Measurements from ENCODE around the gene VPS9D1. TPM values are rescaled to one million over a fixed set of nuclear protein-coding genes. Genes with fewer than 3 reads are reported as not detected.
"Not testable (repeated sequence)": the region's sequence is repeated elsewhere in the genome, so short reads cannot be mapped to it uniquely, and the experiment has no call there.

VPS9D1 gene
- polyA plus RNA-seq, 2 of the 4 experiments (the other 2 are of a cell fraction): 2.1 to 5.4 TPM

DNA sequence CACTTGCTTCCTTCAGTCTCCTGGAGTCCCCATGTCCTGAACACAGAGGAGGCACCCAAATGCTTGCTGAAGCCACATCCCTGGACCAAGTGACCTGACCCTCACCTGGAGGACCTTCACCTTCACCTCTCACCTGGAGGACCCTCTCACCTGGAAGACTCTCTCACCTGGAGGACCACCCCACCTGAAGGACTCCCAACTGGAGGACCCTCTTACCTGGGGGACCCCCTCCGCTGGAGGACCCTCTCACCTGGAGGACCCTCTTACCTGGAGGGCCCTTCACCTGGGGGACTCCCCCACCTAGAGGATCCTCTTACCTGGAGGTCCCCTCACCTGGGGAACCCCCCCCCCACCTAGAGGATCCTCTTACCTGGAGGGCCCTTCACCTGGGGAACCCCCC lies 34.8 kb downstream of the VPS9D1 start:
- DNase-seq (ENCODE audit: low read depth in 1 of 2, low spot score in 1 of 2) (no peak), ATAC-seq (no peak), FAIRE-seq (no peak)
- H3K27ac ChIP-seq: peak overlapping the region in 1 of 2 experiments; percentile 96; a peak in 2 of 6 replicates
- peaks cover 11% of the 10 kb centered on the region for H3K4me1 ChIP-seq
- TF ChIP-seq GATA3 (IDR thresholded peaks at IDR 0.05; ENCODE audit: borderline replicate concordance) (no peak), RNF2 (IDR thresholded peaks at IDR 0.05; ENCODE audit: borderline replicate concordance, low read depth) (no peak), SMC3 (IDR thresholded peaks at IDR 0.05) (no peak), RCOR1 (IDR thresholded peaks at IDR 0.05; ENCODE audit: low read depth, low read length) (no peak)
- TF ChIP-seq, protein P1, sequence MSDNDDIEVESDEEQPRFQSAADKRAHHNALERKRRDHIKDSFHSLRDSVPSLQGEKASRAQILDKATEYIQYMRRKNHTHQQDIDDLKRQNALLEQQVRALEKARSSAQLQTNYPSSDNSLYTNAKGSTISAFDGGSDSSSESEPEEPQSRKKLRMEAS (IDR thresholded peaks at IDR 0.05): no peak
- TF ChIP-seq, protein P2, sequence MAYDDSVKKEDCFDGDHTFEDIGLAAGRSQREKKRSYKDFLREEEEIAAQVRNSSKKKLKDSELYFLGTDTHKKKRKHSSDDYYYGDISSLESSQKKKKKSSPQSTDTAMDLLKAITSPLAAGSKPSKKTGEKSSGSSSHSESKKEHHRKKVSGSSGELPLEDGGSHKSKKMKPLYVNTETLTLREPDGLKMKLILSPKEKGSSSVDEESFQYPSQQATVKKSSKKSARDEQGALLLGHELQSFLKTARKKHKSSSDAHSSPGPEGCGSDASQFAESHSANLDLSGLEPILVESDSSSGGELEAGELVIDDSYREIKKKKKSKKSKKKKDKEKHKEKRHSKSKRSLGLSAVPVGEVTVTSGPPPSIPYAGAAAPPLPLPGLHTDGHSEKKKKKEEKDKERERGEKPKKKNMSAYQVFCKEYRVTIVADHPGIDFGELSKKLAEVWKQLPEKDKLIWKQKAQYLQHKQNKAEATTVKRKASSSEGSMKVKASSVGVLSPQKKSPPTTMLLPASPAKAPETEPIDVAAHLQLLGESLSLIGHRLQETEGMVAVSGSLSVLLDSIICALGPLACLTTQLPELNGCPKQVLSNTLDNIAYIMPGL (CRISPR knock-in tag; IDR thresholded peaks at IDR 0.05; ENCODE audit: borderline replicate concordance): no peak
- POLR2A ChIA-PET: interaction anchor here (0.6 to 1.5 kb wide), 13 partner anchors 11 to 236 kb away, joined by 3 to 26 read pairs (median 5); partner anchors contain the start of genes CHMP1A, SPATA2L and SPATA33
- peaks cover 9% of the 10 kb centered on the region for H3K9me3 ChIP-seq
- H3K4me3 ChIP-seq: peak overlapping the region; percentile 70; the same call in 2 of the 3 replicates
- 75% methylated on average over 1 of the region's 1 CpG for WGBS (ENCODE audit: missing lambda C conversion rate)
- CTCF ChIA-PET: interaction anchor here (1.2 to 2.3 kb wide), 4 partner anchors 14 to 71 kb away, joined by 3 to 12 read pairs (median 6); no protein-coding TSS in a partner anchor
- H3K4me2 ChIP-seq: peak overlapping the region; percentile 91

DNA sequence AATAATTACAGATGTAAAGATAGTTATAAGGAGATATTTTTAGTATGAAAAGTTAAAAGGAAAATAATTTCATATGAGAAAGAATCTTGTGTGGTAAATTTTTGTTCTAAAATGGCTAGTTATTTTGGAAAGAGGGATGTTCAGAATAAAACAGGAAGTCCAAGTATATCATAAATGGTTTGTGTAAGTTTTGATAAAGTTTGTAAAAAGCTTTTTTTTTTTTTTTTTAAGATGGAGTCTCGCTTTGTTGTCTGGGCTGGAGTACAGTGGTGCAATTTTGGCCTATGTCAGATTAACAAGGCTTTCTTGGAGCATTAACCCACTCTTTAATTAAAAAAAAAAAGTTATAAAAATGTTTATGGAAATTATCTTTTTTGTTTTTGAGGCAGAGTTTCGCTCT lies 42.4 kb downstream of the VPS9D1 start:
- DNase-seq (ENCODE audit: low read depth in 1 of 2, low spot score in 1 of 2): no peak
- CTCF ChIA-PET: interaction anchor here (1.3 kb wide), 1 partner anchor 11 kb away, joined by 3 read pairs; no protein-coding TSS in a partner anchor

DNA sequence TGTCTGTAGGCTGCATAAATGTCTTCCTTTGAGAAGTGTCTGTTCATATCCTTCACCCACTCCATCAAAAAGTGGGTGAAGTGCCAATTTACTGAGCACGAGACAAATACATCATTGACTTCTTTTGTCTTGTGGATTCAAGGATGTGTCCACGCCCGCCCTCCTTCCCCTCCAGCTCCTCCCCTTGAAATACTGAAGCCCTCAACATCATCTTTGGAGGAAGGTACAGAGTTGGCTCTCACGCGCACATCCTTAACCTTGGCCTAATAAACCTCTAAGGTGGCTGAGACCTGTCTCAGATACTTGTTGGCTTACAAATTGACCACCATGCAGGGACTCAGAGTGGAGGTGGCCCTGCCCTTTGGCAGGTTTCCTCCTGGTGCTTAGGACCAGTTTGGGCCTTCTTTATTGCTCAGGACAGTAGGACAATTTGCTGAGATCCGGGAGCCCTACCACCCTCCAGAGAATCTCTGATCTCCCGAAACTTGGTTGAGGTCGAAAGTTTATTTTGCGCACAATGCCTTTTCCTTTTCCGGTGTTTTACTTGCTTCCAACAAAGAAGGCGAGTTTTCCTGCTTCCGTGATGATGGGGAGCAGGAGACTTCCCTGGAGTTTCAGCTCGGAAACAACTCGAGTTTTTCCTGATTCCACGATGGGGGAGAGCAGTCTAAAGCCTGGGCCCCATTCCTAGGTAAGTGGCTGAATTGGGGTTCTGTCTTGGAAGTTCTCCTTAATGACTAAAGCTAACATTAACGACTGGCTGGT lies 48.3 kb downstream of the VPS9D1 start:
- no peak overlapping the region for H3K4me2 ChIP-seq
- H3K9me3 ChIP-seq: no peaks in the 10 kb centered on the region
- H3K27ac ChIP-seq: no peak overlapping the region
- TF ChIP-seq PHF8 (IDR thresholded peaks at IDR 0.05; ENCODE audit: borderline replicate concordance, low read depth) (no peak), KDM1A (IDR thresholded peaks at IDR 0.05; ENCODE audit: low read depth) (no peak), BHLHE40 (IDR thresholded peaks at IDR 0.05; ENCODE audit: low read depth, low read length) (no peak)
- TF ChIP-seq, protein P3, sequence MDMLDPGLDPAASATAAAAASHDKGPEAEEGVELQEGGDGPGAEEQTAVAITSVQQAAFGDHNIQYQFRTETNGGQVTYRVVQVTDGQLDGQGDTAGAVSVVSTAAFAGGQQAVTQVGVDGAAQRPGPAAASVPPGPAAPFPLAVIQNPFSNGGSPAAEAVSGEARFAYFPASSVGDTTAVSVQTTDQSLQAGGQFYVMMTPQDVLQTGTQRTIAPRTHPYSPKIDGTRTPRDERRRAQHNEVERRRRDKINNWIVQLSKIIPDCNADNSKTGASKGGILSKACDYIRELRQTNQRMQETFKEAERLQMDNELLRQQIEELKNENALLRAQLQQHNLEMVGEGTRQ (IDR thresholded peaks at IDR 0.05): no peak
- ChIA-PET CTCF (interaction anchor here (0.9 to 2.3 kb wide), 4 partner anchors 13 to 56 kb away, joined by 3 to 7 read pairs (median 4); no protein-coding TSS in a partner anchor), POLR2A (no interaction called here)
- no peak overlapping the region for H3K4me3 ChIP-seq
- FAIRE-seq (no peak), DNase-seq (ENCODE audit: low read depth in 1 of 2, low spot score in 1 of 2) (no peak), ATAC-seq (no peak)
- WGBS (ENCODE audit: missing lambda C conversion rate): 87% methylated on average over 16 of the region's 16 CpGs
- H3K4me1 ChIP-seq: no peaks in the 10 kb centered on the region

More for the DNA sequence above, 42.4 kb downstream of the VPS9D1 start:
- Histone ChIP-seq H3K27ac (no peak overlapping the region), H3K4me3 (no peak overlapping the region), H3K4me1 (no peaks in the 10 kb centered on the region), H3K9me3 (peaks cover 24% of the 10 kb centered on the region), H3K4me2 (no peak overlapping the region)
- TF ChIP-seq ZFP36 (IDR thresholded peaks at IDR 0.05; ENCODE audit: borderline replicate concordance, partially characterized antibody) (peak; percentile 90), POLR2AphosphoS2 (conservative IDR thresholded peaks at IDR 0.05; ENCODE audit: low read length) (no peak)
- ATAC-seq (no peak), FAIRE-seq (no peak)
- WGBS (ENCODE audit: missing lambda C conversion rate): 75% methylated on average over 2 of the region's 2 CpGs
- POLR2A ChIA-PET: no interaction called here

DNA sequence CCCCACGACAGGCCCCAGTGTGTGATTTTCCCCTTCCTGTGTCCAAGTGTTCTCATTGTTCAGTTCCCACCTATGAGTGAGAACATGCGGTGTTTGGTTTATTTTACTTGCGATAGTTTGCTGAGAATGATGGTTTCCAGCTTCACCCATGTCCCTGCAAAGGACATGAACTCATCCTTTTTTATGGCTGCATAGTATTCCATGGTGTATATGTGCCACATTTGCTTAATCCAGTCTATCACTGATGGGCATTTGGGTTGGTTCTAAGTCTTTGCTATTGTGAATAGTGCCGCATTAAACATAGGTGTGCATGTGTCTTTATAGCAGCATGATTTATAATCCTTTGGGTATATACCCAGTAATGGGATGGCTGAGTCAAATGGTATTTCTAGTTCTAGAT lies 49.1 kb downstream of the VPS9D1 start:
- not testable (repeated sequence) for H3K4me1 ChIP-seq; ATAC-seq; H3K9me3 ChIP-seq; H3K4me2 ChIP-seq; DNase-seq (ENCODE audit: low read depth in 1 of 2, low spot score in 1 of 2); FAIRE-seq; H3K4me3 ChIP-seq; H3K27ac ChIP-seq
- POLR2A ChIA-PET: interaction anchor here (1.7 kb wide), 1 partner anchor 15 kb away, joined by 10 read pairs; the partner anchor contains the start of gene CDK10
- WGBS (ENCODE audit: missing lambda C conversion rate): 77% methylated on average over 4 of the region's 4 CpGs
- CTCF ChIA-PET: interaction anchor here (0.6 to 2.3 kb wide), 8 partner anchors 12 to 890 kb away, joined by 3 to 7 read pairs (median 3); no protein-coding TSS in a partner anchor

Measured in A549 (cell line).